Right cardiac atrium (tissue), 5 donors: ENCODE measurements around the gene IHH. TPM values are rescaled to one million over a fixed set of nuclear protein-coding genes. Genes with fewer than 3 reads are reported as not detected.
A peak's percentile ranks its signal among the peaks of the same experiment; 100 is the strongest.

Source experiments
- ATAC-seq, 2 donors: fragments of 200-7000 bp; cut with Tn5 transposase; one replicate each; pipeline versions ENCODE4 v1.8.0 to v1.9.1; 2020; ENCODE audit warnings: moderate library complexity in 2 of 2, mild to moderate bottlenecking in 1 of 2
- DNase-seq, 3 donors: peaks; one replicate each; pipeline ENCODE4 v3.0.0-alpha.2; 2020
- H3K27ac ChIP-seq: one replicate; pipeline ENCODE4 v1.5.1; 2013; ENCODE audit warnings: mild to moderate bottlenecking, low read length, control low read depth, moderate library complexity
- H3K27me3 ChIP-seq: one replicate; pipeline ENCODE4 v1.6.1; 2013; ENCODE audit not compliant: control insufficient read depth, insufficient read depth
- H3K4me1 ChIP-seq: one replicate; pipeline ENCODE4 v1.6.1; 2013; ENCODE audit warnings: low read length; ENCODE audit not compliant: control insufficient read depth, insufficient read depth
- H3K4me3 ChIP-seq: one replicate; pipeline ENCODE4 v1.5.1; 2013; ENCODE audit warnings: low read length, control low read depth
- H3K9me3 ChIP-seq: one replicate; pipeline ENCODE4 v1.6.1; 2013; ENCODE audit warnings: low read length; ENCODE audit not compliant: control insufficient read depth
- WGBS: extraction: QIAGEN DNeasy Blood & Tissue Kit; methylation state at CpG from one replicate; pipeline ENCODE4 v1.1.7; 2013; 5-methylcytosine and 5-hydroxymethylcytosine counted together
- intact Hi-C, 4 donors: fragments of 100-400 bp; cut with DNase I; formaldehyde crosslinking; loops; one replicate each; pipeline versions ENCODE4 v1.11.0 to v1.14.0; 2022 to 2023
- polyA plus RNA-seq: library from polyadenylated mRNA; stranded (reverse); fragments of 200-250 nt; gene quantifications from one replicate; pipeline ENCODE4 v1.2.3, GENCODE V29; 2013
- total RNA-seq, 4 donors: library from RNA; stranded (reverse); fragmentation: NEBNext Ultra II Directional; extraction: Animal tissue kit (Norgen Biotek cat#: 25700); gene quantifications; one replicate each; pipeline ENCODE4 v1.2.1, GENCODE V29; 2021
- donor health status: healthy with polysubstance abuse.
- donor health status: DM: no; HTN: yes; CAD: no.
- donor health status: DM: no; HTN: no; CAD: no.
- donor health status: DM: no; HTN: yes; CAD: no; lungs with severe emphysema.
- donor health status: DM: yes; HTN: yes; CAD: no.

The IHH gene
- total and polyA plus RNA-seq, 5 donors = 0.05 TPM; not detected in 4

- Histone ChIP-seq H3K27ac (no peak overlapping the region), H3K4me1 (no peaks in the 10 kb centered on the region), H3K9me3 (no peaks in the 10 kb centered on the region), H3K4me3 (no peak overlapping the region), H3K27me3 (no peaks in the 10 kb centered on the region)
- DNase-seq (no peak), ATAC-seq (no peak)
- intact Hi-C loops = no loop called here
- WGBS = 99% methylated on average over 1 of the region's 1 CpG
Measured at GRCh38 chr2:219087848-219088247, 27.1 kb upstream of the IHH start.

GRCh38 chr2:219087361-219087760 lies 26.6 kb upstream of the IHH start:
- no peak overlapping the region for H3K27ac ChIP-seq
- no peaks in the 10 kb centered on the region for H3K27me3 ChIP-seq
- no peak overlapping the region for H3K4me3 ChIP-seq
- intact Hi-C loops = no loop called here
- H3K9me3 ChIP-seq = no peaks in the 10 kb centered on the region
- WGBS = 74% methylated on average over 5 of the region's 5 CpGs
- ATAC-seq = no peak
- DNase-seq = no peak
- peaks cover 2% of the 10 kb centered on the region for H3K4me1 ChIP-seq

GRCh38 chr2:219086196-219086595 lies 25.5 kb upstream of the IHH start:
- ATAC-seq (no peak), DNase-seq (no peak)
- H3K27me3 ChIP-seq = no peaks in the 10 kb centered on the region
- no peak overlapping the region for H3K27ac ChIP-seq
- intact Hi-C loops = no loop called here
- peaks cover 2% of the 10 kb centered on the region for H3K4me1 ChIP-seq
- no peaks in the 10 kb centered on the region for H3K9me3 ChIP-seq
- H3K4me3 ChIP-seq = no peak overlapping the region

GRCh38 chr2:219084791-219085190 lies 24.1 kb upstream of the IHH start:
- ATAC-seq = no peak
- DNase-seq = no peak
- Histone ChIP-seq H3K27ac (no peak overlapping the region), H3K9me3 (no peaks in the 10 kb centered on the region), H3K27me3 (no peaks in the 10 kb centered on the region), H3K4me3 (no peak overlapping the region), H3K4me1 (peaks cover 2% of the 10 kb centered on the region)
- intact Hi-C loops = no loop called here

- H3K4me1 ChIP-seq = peaks cover 2% of the 10 kb centered on the region
- peak; percentile 36 to 70 for ATAC-seq
- peak; percentile 53 to 74 (median 72) for DNase-seq
- no peak overlapping the region for H3K27ac ChIP-seq
- H3K4me3 ChIP-seq = no peak overlapping the region
- no peaks in the 10 kb centered on the region for H3K27me3 ChIP-seq
- WGBS = 40% methylated on average over 5 of the region's 5 CpGs
- no peaks in the 10 kb centered on the region for H3K9me3 ChIP-seq
- intact Hi-C loops = no loop called here
Measured at GRCh38 chr2:219082332-219082958, 21.7 kb upstream of the IHH start.

GRCh38 chr2:219081701-219082331 lies 21.1 kb upstream of the IHH start:
- Histone ChIP-seq H3K9me3 (no peaks in the 10 kb centered on the region), H3K27ac (no peak overlapping the region), H3K27me3 (no peaks in the 10 kb centered on the region), H3K4me1 (peaks cover 2% of the 10 kb centered on the region), H3K4me3 (no peak overlapping the region)
- intact Hi-C loops = no loop called here
- no peak for DNase-seq
- peak in 1 of 2 donors; percentile 32 for ATAC-seq

GRCh38 chr2:219081096-219081495 lies 20.4 kb upstream of the IHH start:
- 88% methylated on average over 7 of the region's 7 CpGs for WGBS
- ATAC-seq = no peak

GRCh38 chr2:219079417-219079816 lies 18.7 kb upstream of the IHH start:
- 89% methylated on average over 2 of the region's 2 CpGs for WGBS
- ATAC-seq = no peak
- DNase-seq = no peak
- H3K27me3 ChIP-seq = no peaks in the 10 kb centered on the region
- H3K4me3 ChIP-seq = no peak overlapping the region
- no peak overlapping the region for H3K27ac ChIP-seq
- intact Hi-C loops = no loop called here
- peaks cover 2% of the 10 kb centered on the region for H3K4me1 ChIP-seq
- H3K9me3 ChIP-seq = no peaks in the 10 kb centered on the region

More at GRCh38 chr2:219081096-219081495, 20.4 kb upstream of the IHH start:
- no peak for DNase-seq
- intact Hi-C loops = no loop called here
- H3K4me1 ChIP-seq = peaks cover 2% of the 10 kb centered on the region
- no peaks in the 10 kb centered on the region for H3K9me3 ChIP-seq
- no peak overlapping the region for H3K27ac ChIP-seq
- H3K27me3 ChIP-seq = no peaks in the 10 kb centered on the region
- H3K4me3 ChIP-seq = no peak overlapping the region

- no peaks in the 10 kb centered on the region for H3K9me3 ChIP-seq
- 96% methylated on average over 4 of the region's 4 CpGs for WGBS
- ATAC-seq = no peak
- no peak overlapping the region for H3K27ac ChIP-seq
- intact Hi-C loops = no loop called here
- H3K4me3 ChIP-seq = no peak overlapping the region
- DNase-seq = no peak
- peaks cover 2% of the 10 kb centered on the region for H3K4me1 ChIP-seq
- H3K27me3 ChIP-seq = no peaks in the 10 kb centered on the region
Measured at GRCh38 chr2:219078951-219079350, 18.2 kb upstream of the IHH start.

- no peaks in the 10 kb centered on the region for H3K9me3 ChIP-seq
- 82% methylated on average over 3 of the region's 3 CpGs for WGBS
- intact Hi-C loops = no loop called here
- peaks cover 2% of the 10 kb centered on the region for H3K4me1 ChIP-seq
- H3K27ac ChIP-seq = no peak overlapping the region
- H3K27me3 ChIP-seq = no peaks in the 10 kb centered on the region
- ATAC-seq (no peak), DNase-seq (no peak)
- H3K4me3 ChIP-seq = no peak overlapping the region
Measured at GRCh38 chr2:219078126-219078525, 17.4 kb upstream of the IHH start.

GRCh38 chr2:219076253-219076652 lies 15.5 kb upstream of the IHH start:
- no peaks in the 10 kb centered on the region for H3K4me1 ChIP-seq
- no peaks in the 10 kb centered on the region for H3K27me3 ChIP-seq
- no peaks in the 10 kb centered on the region for H3K9me3 ChIP-seq
- intact Hi-C loops = no loop called here
- ATAC-seq (no peak), DNase-seq (no peak)
- 89% methylated on average over 3 of the region's 3 CpGs for WGBS
- no peak overlapping the region for H3K4me3 ChIP-seq
- no peak overlapping the region for H3K27ac ChIP-seq
